HG03354 (cell line): Measurements from ENCODE around the gene ASTN1.
"Not testable (repeated sequence)": the region's sequence is repeated elsewhere in the genome, so short reads cannot be mapped to it uniquely, and the experiment has no call there.

Source experiments
- ATAC-seq: cut with Tn5 transposase; IDR thresholded peaks from one replicate; pipeline ENCODE4 v1.9.1; 2021; ENCODE audit warnings: mild to moderate bottlenecking; ENCODE audit not compliant: unreplicated experiment, poor library complexity, severe bottlenecking

The ASTN1 gene

GRCh38 chr1:177122461-177123251 is 41.9 kb downstream of the ASTN1 start:
- ATAC-seq: no peak

GRCh38 chr1:177119311-177119710 is 45.2 kb downstream of the ASTN1 start:
- no peak for ATAC-seq

- no peak for ATAC-seq
Measured at GRCh38 chr1:177118901-177119300, 45.6 kb downstream of the ASTN1 start.

- no peak for ATAC-seq
Measured at GRCh38 chr1:177116941-177117340, 47.6 kb downstream of the ASTN1 start.

- ATAC-seq: no peak
Measured at GRCh38 chr1:177106614-177107365, 57.7 kb downstream of the ASTN1 start.

- ATAC-seq: no peak
Measured at GRCh38 chr1:177106196-177106595, 58.3 kb downstream of the ASTN1 start.

GRCh38 chr1:177103005-177103852 is 61.3 kb downstream of the ASTN1 start:
- no peak for ATAC-seq

- ATAC-seq: no peak
Measured at GRCh38 chr1:177092001-177092400, 72.5 kb downstream of the ASTN1 start.

GRCh38 chr1:177091040-177091439 is 73.5 kb downstream of the ASTN1 start:
- ATAC-seq: no peak

GRCh38 chr1:177088966-177089365 is 75.5 kb downstream of the ASTN1 start:
- ATAC-seq: no peak

GRCh38 chr1:177082855-177083693 is 81.4 kb downstream of the ASTN1 start:
- no peak for ATAC-seq

GRCh38 chr1:177080564-177080963 is 83.9 kb downstream of the ASTN1 start:
- no peak for ATAC-seq

- ATAC-seq: no peak
Measured at GRCh38 chr1:177077734-177078499, 86.6 kb downstream of the ASTN1 start.

GRCh38 chr1:177077006-177077405 is 87.5 kb downstream of the ASTN1 start:
- ATAC-seq: no peak

GRCh38 chr1:177074811-177075210 is 89.7 kb downstream of the ASTN1 start:
- not testable (repeated sequence) for ATAC-seq

- ATAC-seq: no peak
Measured at GRCh38 chr1:177069490-177069889, 95.0 kb downstream of the ASTN1 start.

- no peak for ATAC-seq
Measured at GRCh38 chr1:177067752-177068410, 96.6 kb downstream of the ASTN1 start.

GRCh38 chr1:177065430-177065829 is 99.1 kb downstream of the ASTN1 start:
- no peak for ATAC-seq
